NCI-H1048 (cell line): ENCODE measurements around the gene HSD17B1.
A peak's percentile ranks its signal among the peaks of the same experiment; 100 is the strongest.
"Not testable (repeated sequence)": the region's sequence is repeated elsewhere in the genome, so short reads cannot be mapped to it uniquely, and the experiment has no call there.

Source experiments
- DNase-seq: peaks from one replicate; lab custom pipeline; 2025; lab: John Stamatoyannopoulos, UW

HSD17B1 gene

DNA sequence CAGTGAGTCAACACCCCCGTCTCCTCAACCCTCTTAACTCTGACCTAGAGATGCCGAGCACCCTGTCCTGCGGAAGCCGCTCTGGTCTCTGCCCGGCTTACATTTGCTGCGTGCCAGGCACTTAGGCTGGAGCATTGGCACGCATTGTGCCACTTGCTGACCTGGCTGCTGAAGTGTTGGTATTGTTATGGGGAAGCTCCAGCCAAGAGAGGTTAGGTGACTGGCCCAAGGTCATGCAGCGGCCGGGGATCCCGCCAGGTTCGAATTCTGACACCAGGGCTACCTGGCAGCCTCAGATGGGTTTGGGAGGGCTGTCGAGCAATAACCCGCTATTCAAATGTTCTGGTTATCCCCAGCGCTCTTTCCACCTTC is 5.0 kb upstream of the HSD17B1 start:
- DNase-seq: no peak

DNA sequence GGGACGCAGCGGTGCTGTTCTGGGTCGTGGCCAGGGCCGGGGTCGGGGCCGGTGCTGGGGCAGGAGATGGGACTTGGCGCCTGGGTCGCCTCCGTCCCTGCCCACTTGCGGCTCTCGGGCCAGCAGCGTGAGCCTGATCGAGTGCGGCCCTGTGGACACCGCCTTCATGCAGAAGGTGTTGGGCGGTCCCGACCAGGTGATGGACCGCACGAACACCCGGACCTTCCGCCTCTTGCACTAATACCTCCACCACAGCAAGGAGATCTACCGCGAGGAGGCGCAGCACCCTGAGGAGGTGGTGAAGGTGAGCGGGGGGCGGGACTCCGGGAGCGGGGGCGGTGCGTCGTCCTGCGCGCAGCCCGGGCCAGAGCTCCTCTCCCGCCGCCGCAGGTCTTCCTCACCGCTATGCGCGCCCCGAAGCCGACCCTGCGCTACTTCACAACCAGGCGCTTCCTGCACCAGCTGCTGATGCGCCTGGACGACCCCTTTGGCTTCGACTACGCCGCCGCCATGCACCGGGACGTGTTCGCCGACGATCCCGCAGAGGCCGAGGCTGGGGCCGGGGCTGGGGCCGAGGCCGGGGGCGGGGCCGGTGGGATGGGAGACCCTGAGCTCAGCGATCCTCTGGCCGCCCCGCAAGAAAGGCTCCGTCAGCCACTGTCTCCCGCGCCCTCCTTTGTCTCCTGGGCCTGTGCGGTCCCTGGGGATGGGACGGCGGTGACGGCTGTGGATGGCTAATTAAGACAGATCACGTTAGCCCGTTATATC is 4.5 kb upstream of the HSD17B1 start:
- peak; percentile 39 for DNase-seq

DNA sequence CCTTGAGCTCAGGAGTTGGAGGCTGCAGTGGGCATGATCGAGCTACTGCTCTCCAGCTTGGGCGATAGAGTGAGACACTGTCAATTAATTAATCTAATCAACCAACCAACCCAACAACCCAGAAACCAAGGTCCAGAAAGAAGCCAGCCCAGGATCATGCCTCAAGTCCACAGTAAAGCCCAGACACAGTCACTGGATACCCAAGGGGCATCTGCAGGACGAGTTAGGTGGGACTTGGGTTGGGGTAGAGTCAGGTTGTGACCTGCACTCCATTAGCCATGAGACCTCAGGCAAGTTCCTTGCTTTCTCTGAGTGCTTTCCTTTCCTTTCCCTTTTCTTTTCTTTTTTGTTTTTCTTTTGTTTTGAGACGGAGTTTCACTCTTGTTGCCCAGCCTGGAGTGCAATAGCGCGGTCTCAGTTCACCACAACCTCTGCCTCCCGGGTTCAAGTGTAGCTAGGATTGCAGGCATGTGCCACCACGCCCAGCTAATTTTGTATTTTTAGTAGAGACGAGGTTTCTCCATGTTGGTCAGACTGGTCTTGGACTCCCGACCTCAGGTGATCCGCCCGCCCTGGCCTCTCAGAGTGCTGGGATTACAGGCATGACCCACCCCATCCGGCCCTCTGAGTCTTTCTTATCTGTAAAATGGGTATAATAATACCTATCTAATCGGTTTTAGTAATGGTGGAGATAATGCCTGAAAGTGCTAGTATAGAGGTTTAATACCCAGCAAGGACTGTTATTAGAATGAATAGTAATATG is 3.5 kb upstream of the HSD17B1 start:
- DNase-seq: no peak

DNA sequence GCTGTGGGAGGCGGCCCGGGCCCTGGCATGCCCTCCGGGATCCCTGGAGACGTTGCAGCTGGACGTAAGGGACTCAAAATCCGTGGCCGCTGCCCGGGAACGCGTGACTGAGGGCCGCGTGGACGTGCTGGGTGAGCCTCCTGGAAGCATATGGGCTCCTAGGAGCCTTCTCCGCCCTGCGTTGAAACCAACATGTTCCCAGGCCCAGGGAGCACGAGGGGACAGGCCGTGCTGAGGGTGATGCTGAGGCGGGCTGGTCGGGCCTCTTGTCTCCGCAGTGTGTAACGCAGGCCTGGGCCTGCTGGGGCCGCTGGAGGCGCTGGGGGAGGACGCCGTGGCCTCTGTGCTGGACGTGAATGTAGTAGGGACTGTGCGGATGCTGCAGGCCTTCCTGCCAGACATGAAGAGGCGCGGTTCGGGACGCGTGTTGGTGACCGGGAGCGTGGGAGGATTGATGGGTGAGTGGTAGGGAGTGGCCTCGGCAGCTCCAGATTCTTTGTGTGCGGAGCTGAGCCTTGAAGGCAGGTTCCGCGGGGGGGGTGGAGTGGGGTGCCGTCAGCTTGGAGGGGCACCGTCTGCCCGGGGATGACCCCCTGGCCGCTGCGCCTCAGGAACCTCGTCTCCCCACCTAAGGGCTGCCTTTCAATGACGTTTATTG is 567 bp downstream of the HSD17B1 start:
- DNase-seq: no peak

DNA sequence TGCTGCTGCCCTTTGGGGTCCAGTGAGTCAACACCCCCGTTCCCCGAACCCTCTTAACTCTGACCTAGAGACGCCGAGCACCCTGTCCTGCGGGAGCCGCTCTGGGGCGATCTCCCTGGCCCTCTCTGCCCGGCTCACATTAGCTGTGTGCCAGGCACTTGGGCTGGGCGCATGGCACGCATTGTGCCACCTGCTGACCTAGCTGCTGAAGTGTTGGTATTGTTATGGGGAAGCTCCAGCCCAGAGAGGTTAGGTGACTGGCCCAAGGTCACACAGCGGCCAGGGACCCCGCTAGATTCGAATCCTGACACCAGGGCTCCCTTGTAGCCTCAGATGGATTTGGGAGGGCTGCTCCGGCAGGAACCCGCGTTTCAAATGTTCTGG is 1.1 kb downstream of the HSD17B1 start:
- no peak for DNase-seq

DNA sequence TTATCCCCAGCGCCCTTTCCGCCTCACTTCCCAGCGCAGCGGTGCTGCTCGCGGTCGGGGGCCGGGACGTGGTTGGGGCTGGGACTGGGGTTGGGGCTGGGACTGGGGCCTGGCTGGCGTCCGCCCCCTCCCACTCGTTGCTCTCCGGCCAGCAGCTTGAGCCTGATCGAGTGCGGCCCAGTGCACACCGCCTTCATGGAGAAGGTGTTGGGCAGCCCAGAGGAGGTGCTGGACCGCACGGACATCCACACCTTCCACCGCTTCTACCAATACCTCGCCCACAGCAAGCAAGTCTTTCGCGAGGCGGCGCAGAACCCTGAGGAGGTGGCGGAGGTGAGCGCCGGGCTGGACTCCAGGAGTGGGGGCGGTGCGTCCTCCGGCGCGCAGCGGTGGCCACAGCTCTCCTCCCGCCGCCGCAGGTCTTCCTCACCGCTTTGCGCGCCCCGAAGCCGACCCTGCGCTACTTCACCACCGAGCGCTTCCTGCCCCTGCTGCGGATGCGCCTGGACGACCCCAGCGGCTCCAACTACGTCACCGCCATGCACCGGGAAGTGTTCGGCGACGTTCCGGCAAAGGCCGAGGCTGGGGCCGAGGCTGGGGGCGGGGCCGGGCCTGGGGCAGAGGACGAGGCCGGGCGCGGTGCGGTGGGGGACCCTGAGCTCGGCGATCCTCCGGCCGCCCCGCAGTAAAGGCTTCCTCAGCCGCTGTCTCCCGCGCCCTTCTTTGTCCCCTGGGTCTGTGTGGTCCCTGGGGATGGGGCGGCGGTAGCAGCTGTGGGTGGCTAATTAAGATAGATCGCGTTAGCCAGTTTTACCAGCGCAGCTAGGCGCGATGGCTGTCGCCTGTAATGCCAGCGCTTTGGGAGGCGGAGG is 1.8 kb downstream of the HSD17B1 start:
- DNase-seq: peak; percentile 49

DNA sequence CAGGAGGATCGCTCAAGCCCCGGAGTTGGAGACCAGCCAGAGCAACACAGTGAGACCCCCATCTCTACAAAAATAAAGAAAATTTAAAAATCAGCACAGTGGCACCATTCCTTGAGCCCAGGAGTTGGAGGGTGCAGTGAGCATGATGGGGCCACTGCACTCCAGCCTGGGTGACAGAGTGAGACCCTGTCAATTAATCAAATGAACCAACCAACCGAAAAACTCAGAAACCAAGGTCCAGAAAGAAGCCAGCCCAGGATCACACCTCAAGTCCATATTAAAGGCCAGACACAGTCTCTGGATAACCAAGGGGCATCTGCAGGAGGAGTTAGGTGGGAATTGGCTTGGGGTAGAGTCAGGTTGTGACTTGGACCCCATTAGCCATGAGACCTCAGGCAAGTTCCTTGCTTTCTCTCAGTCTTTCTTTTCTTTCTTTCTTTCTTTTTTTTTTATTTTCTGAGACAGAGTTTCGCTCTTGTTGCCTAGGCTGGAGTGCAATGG is 2.4 kb downstream of the HSD17B1 start:
- DNase-seq: no peak

DNA sequence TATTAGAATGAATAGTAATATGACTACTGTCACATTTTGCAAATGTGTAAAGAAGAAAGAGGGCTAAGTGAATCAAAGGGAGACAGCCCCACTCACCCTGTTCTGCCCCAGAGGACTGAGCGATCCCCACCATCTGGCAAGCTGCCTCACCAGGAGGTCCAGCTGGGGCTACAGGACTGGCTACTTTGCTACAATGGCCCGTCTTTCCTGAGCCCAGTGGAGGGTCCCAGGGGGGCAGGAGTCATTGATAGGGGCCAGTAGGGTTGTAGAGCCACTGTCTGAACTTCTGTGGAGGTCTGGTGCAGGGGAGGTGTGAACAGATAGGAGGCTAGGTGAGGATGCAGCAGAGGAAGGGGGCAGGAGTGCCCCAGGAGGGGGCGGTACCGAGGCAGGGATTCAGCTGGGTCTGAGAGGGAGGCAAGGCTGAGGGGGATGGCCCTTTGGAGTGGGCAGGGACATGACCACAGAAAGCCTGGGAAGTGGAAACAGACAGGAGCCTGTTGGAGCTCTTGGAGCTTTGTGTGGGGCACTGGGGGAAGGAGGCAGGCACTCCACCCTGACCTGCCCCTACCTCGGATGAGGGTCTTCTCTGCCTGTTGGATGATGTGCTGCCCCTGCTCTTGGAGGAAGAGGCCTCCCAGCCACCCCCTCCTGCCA is 3.4 kb downstream of the HSD17B1 start:
- DNase-seq: not testable (repeated sequence)

DNA sequence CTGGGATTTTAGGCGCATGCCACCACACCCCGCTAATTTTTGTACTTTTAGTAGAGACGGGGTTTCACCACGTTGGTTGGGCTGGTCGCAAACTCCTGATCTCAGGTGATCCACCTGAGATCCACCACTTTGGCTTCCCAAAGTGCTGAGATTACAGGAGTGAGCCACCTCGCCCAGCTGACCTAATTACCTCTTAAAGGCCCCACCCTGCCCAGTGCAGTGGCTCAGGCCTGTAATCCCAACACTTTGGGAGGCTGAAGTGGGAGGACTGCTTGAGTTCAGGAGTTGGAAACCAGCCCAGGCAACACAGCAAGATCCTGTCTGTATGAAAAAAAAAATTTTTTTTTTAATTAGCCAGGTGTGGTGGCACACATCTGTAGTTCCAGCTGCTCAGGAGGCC is 6.4 kb downstream of the HSD17B1 start:
- DNase-seq: no peak

DNA sequence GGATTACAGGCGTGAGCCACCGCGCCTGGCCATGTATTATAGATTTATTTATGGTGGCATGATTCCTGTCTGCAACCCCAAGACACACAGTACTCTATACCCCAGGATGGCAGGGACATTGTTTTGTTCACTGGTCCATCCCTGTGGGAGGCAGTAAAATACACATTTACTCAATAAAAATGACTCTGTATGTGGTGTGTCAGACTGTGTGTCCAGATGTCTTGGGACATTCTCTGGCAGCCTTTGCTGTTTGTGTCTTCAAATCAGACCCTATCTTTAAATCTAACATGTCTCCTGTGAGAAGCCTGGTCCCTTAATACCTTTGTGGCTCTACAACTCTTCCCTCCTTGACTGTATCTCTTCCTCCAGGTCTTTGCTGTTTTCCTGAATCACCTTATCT is 7.5 kb downstream of the HSD17B1 start:
- no peak for DNase-seq

DNA sequence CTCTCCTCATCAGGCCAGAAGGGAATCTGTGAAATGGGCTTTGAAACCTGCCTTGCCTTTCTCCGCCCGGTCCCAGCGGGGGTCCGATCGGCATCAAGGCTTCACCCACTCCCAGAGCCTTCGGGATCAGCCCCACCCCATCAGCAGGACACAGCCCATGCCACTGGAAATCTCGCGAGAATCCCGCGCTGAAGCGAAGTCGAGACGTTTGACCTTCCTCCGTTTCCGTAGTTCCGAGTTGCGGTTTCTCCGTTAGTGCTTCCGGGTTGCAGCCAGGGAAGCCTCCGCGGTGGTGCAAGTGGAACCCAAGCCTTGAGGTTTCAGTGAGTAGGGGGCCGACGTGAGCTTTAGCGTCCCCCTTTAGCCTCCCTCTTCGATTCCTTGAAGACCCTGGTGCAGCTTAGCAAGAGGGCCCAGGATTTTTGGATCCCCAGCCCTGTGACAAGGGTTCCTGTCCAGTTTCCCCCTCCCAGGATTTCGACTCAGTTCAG is 9.2 kb downstream of the HSD17B1 start, which contains the start of gene COASY:
TSS of gene COASY (plus strand) at position 252 of the 491 bp plus-strand sequence. CDS start 475 bp downstream, outside the sequence.
- peak; percentile 90 for DNase-seq

DNA sequence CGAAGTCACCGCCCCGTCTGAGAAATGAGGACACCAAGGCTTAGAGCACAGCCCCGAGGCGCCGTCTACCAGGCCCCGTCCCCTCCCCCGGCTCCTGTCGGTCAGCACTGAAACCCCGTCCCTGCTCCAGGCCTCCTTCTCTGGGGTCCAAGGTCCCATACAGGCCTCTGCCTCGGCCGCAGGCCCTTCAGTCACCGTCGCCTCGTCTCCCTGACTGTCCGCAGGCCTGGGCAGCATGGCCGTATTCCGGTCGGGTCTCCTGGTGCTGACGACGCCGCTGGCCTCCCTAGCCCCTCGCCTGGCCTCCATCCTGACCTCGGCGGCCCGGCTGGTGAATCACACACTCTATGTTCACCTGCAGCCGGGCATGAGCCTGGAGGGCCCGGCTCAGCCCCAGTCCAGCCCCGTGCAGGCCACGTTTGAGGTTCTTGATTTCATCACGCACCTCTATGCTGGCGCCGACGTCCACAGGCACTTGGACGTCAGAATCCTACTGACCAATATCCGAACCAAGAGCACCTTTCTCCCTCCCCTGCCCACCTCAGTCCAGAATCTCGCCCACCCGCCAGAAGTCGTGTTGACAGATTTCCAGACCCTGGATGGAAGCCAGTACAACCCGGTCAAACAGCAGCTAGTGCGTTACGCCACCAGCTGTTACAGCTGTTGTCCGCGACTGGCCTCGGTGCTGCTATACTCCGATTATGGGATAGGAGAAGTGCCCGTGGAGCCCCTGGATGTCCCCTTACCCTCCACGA is 9.8 kb downstream of the HSD17B1 start:
- DNase-seq: no peak

DNA sequence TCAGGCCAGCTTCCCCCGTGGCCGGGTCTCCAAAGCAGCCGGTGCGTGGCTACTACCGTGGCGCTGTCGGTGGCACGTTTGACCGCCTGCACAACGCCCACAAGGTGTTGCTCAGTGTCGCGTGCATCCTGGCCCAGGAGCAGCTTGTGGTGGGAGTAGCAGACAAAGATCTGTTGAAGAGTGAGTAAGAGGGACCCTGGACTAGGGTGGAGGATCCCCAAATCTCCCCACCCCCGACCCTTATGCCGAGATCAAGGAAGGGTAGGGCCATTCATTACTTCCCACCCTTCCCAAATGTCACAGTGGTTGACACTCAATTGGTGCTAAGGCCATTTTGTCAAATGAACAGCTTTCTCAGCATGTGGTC is 10.4 kb downstream of the HSD17B1 start:
- DNase-seq: no peak

DNA sequence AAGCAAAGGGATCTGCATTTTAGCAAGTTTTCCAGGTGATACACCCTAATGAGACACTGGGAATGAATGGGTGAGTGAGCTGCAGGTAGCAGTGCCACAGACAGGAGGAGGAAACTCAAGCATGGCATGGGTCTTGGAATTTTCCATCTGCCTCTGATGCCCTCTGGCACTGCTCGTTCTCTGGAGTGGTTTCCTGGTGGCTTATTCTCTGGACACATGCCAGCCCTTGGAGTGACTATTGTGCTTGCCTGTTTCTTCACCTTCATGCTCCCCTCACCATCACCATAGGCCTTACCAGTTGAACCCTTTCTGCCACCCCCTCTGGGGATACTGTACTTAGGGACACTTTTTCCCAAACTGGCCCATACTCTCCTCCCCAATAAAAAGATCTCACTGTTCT is 10.8 kb downstream of the HSD17B1 start:
- no peak for DNase-seq

DNA sequence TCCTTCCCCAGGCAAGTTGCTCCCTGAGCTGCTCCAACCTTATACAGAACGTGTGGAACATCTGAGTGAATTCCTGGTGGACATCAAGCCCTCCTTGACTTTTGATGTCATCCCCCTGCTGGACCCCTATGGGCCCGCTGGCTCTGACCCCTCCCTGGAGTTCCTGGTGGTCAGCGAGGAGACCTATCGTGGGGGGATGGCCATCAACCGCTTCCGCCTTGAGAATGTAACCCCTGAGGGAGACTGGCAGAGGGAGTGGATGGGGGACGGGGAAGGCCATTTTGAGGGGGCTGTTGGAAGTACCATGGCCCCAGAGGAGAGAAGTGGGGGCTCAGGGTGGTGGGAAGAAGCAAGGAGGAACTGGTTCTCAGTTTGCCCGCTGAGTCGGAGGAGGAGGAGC is 11.2 kb downstream of the HSD17B1 start:
- no peak for DNase-seq

DNA sequence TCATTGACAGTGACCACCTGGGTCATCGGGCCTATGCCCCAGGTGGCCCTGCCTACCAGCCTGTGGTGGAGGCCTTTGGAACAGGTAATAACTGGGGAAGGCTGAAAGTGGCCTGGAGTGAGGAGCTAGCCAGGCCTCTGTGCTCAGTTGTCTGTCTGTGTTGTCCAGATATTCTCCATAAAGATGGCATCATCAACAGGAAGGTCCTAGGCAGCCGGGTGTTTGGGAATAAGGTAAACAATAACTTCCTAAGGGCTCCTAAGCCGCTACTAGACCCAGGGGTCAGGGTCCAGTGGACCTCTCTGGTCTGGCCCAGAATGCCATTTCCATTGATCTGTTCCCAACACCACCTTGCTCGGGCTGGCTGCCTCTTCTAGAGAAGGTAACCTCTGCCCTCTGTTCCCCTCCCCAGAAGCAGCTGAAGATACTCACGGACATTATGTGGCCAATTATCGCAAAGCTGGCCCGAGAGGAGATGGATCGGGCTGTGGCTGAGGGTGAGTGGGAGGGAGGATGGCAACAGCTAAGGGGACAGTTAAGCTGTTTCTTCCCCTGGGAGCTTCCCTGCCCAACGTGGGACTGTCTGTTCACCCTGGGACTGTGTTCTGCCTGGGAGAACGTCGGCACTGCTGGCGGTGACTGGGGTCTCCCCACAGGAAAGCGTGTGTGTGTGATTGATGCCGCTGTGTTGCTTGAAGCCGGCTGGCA is 12.2 kb downstream of the HSD17B1 start:
- DNase-seq: no peak

DNA sequence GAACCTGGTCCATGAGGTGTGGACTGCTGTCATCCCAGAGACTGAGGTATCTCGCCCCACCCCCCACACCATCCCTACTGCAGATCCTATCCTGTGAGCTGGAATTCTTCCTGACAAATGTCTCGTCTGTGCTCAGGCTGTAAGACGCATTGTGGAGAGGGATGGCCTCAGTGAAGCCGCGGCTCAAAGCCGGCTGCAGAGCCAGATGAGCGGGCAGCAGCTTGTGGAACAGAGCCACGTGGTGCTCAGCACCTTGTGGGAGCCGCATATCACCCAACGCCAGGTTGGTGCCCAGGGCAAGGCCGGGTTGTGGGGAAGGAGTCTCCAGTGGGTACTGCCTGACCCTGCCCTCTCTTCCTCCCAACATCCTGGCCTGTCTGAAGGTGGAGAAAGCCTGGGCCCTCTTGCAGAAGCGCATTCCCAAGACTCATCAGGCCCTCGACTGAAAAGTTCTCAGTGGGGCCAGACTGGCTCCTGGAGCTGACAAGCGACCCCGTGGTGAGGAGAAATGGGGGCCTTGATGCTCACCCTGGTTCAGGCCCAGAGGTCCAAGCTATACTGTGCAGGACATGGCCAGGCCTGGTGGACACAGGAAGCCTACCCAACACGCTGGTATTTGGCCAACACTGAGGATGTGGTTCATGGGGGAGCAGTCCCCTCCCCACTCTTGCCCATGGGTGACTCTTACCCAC is 12.9 kb downstream of the HSD17B1 start:
- DNase-seq: no peak

DNA sequence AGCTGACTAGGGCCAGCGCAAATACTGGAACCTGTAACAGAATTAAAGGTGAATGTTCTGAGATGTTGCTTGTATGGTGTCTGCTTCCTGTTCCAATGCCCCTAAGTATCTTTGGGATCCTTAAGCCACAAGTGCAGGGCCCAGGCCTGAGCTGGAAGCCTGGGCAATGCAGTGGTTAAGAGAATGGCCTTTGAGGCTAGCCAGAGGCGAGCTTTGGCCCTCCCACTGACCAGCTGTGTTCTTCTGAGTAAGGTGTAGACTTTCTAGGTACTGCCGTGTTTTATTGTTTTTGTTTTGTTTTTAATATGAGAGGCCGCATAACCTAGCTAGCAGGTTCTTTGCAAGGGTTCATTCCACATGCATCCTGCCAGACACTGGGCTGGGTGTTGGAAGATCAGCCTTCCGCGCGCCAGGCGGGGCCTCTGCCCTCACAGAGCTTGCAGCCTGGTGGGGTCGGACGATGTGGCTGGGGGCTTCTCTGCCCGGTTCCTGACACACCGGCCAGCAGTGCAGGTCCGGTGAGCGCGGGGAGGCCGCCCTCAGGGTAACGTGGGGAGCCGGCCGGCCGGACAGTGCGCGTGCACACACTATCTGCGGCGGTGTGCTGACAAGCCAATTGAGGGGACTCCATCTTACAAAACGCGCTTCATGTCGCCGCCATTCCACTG is 13.6 kb downstream of the HSD17B1 start:
- no peak for DNase-seq
